MCF 10A (cell line): Measurements from ENCODE around the gene PTPRN. TPM values are rescaled to one million over a fixed set of nuclear protein-coding genes. Genes with fewer than 3 reads are reported as not detected.

Experiments used
- BruUV-seq: library from RNA; stranded (reverse); fragments of 400-500 nt; replicated peaks from 2 replicates; lab custom pipeline; 2021; lab: Mats Ljungman, UMichigan
- CTCF ChIA-PET: fragments of 300-600 bp; sonication (Branson Sonifier 250); formaldehyde crosslinking; extraction: SDS; loops from one replicate; lab custom pipeline; 2021; ENCODE audit warnings: antibody characterized with exemption, inconsistent platforms; lab: Yijun Ruan, JAX
- POLR2A ChIA-PET: fragments of 300-600, 350-650 bp; sonication (Branson Sonifier 250); formaldehyde crosslinking; extraction: SDS; loops from one replicate; lab custom pipeline; 2020; ENCODE audit warnings: antibody characterized with exemption, inconsistent platforms; lab: Yijun Ruan, JAX
- DNase-seq: peaks from one replicate; pipeline ENCODE4 v3.0.0-alpha.2; 2018; ENCODE audit not compliant: unreplicated experiment
- H3K27ac Mint-ChIP-seq: one replicate; pipeline ENCODE4 v1.8.0; 2022; ENCODE audit warnings: mild to moderate bottlenecking, low read depth, mixed read lengths; ENCODE audit not compliant: unreplicated experiment
- H3K27me3 Mint-ChIP-seq: one replicate; pipeline ENCODE4 v1.8.0; 2022; ENCODE audit warnings: mixed read lengths; ENCODE audit not compliant: insufficient read depth, unreplicated experiment
- H3K36me3 Mint-ChIP-seq: one replicate; pipeline ENCODE4 v1.8.0; 2022; ENCODE audit warnings: mild to moderate bottlenecking, moderate library complexity, mixed read lengths; ENCODE audit not compliant: insufficient read depth, unreplicated experiment
- H3K4me1 Mint-ChIP-seq: one replicate; pipeline ENCODE4 v1.8.0; 2022; ENCODE audit warnings: mixed read lengths; ENCODE audit not compliant: insufficient read depth, unreplicated experiment
- H3K4me3 Mint-ChIP-seq: one replicate; pipeline ENCODE4 v1.8.0; 2022; ENCODE audit warnings: mild to moderate bottlenecking, moderate library complexity, mixed read lengths; ENCODE audit not compliant: unreplicated experiment
- H3K9me3 Mint-ChIP-seq: one replicate; pipeline ENCODE4 v1.8.0; 2022; ENCODE audit warnings: mixed read lengths; ENCODE audit not compliant: unreplicated experiment
- CTCF ChIP-seq: fragments of 200-600 bp; IDR thresholded peaks from one replicate; pipeline ENCODE4 v1.8.0; 2022; ENCODE audit warnings: antibody characterized with exemption, mild to moderate bottlenecking; ENCODE audit not compliant: unreplicated experiment
- intact Hi-C: fragments of 100-400 bp; cut with micrococcal nuclease; formaldehyde crosslinking; loops from 2 replicates; pipeline ENCODE4 v1.14.1; 2022
- total RNA-seq: library from RNA; stranded (reverse); gene quantifications from 2 replicates; pipeline ENCODE4 v1.2.3, GENCODE V29; 2022

Gene PTPRN
- total RNA-seq, 1 experiment from 2014 or later: not detected

- Mint-ChIP-seq H3K9me3 (no peaks in the 10 kb centered on the region), H3K27me3 (peaks cover 20% of the 10 kb centered on the region), H3K27ac (no peak overlapping the region), H3K36me3 (no peaks in the 10 kb centered on the region), H3K4me3 (no peak overlapping the region), H3K4me1 (no peaks in the 10 kb centered on the region)
- no peak for TF ChIP-seq CTCF
- peak; percentile 13 for DNase-seq
- intact Hi-C loops: no loop called here
- POLR2A ChIA-PET: interaction anchor here (0.7 kb wide), 2 partner anchors 195 to 1047 kb away, joined by 3 read pairs; no protein-coding TSS in a partner anchor
- CTCF ChIA-PET: interaction anchor here (0.7 to 1.4 kb wide), 7 partner anchors 8 to 446 kb away, joined by 3 to 6 read pairs (median 3); no protein-coding TSS in a partner anchor
- BruUV-seq: no TSS peak
Observed at GRCh38 chr2:219344751-219345430, 35.7 kb upstream of the PTPRN start.

GRCh38 chr2:219335373-219335786, 26.2 kb upstream of the PTPRN start:
- BruUV-seq: no TSS peak
- H3K4me3 Mint-ChIP-seq: no peak overlapping the region
- H3K4me1 Mint-ChIP-seq: peaks cover 6% of the 10 kb centered on the region
- CTCF ChIA-PET: interaction anchor here (0.6 to 1.4 kb wide), 7 partner anchors 35 to 357 kb away, joined by 3 to 5 read pairs (median 3); no protein-coding TSS in a partner anchor
- POLR2A ChIA-PET: interaction anchor here (0.6 kb wide), 1 partner anchor 56 kb away, joined by 3 read pairs; no protein-coding TSS in a partner anchor
- H3K27me3 Mint-ChIP-seq: peaks cover 87% of the 10 kb centered on the region
- no peaks in the 10 kb centered on the region for H3K9me3 Mint-ChIP-seq
- no peak for TF ChIP-seq CTCF
- peak; percentile 19 for DNase-seq
- intact Hi-C loops: no loop called here
- H3K27ac Mint-ChIP-seq: no peak overlapping the region
- H3K36me3 Mint-ChIP-seq: no peaks in the 10 kb centered on the region

- peaks cover 6% of the 10 kb centered on the region for H3K4me1 Mint-ChIP-seq
- no peak overlapping the region for H3K4me3 Mint-ChIP-seq
- no peak for TF ChIP-seq CTCF
- CTCF ChIA-PET: no interaction called here
- H3K36me3 Mint-ChIP-seq: no peaks in the 10 kb centered on the region
- H3K27me3 Mint-ChIP-seq: peaks cover 85% of the 10 kb centered on the region
- H3K27ac Mint-ChIP-seq: no peak overlapping the region
- no peak for DNase-seq
- POLR2A ChIA-PET: no interaction called here
- no peaks in the 10 kb centered on the region for H3K9me3 Mint-ChIP-seq
- intact Hi-C loops: no loop called here
- BruUV-seq: no TSS peak
Observed at GRCh38 chr2:219334076-219334475, 24.9 kb upstream of the PTPRN start.

GRCh38 chr2:219332542-219332941, 23.3 kb upstream of the PTPRN start, which contains the start of gene RESP18:
Gene RESP18 (minus strand): TSS chr2:219332744.
- Mint-ChIP-seq H3K9me3 (no peaks in the 10 kb centered on the region), H3K4me1 (peaks cover 6% of the 10 kb centered on the region), H3K36me3 (no peaks in the 10 kb centered on the region), H3K27ac (no peak within 1 kb of the TSS), H3K4me3 (no peak within 1 kb of the TSS), H3K27me3 (peaks cover 80% of the 10 kb centered on the region)
- no TSS peak for BruUV-seq
- POLR2A ChIA-PET: no interaction called here
- intact Hi-C loops: no loop called here
- TF ChIP-seq CTCF: no peak
- DNase-seq: no peak
- CTCF ChIA-PET: interaction anchor here (0.5 to 1.2 kb wide), 3 partner anchors 9 to 173 kb away, joined by 3 to 5 read pairs (median 3); no protein-coding TSS in a partner anchor
